Neuronal stem cell (in vitro differentiated cells): ENCODE data around the gene ANKMY1.

Experiments
- DNase-seq: peaks from one replicate; pipeline ENCODE4 v3.0.0-alpha.2; 2013; ENCODE audit warnings: low spot score
- H2AFZ ChIP-seq: one replicate; pipeline ENCODE4 v1.6.1; 2013; ENCODE audit warnings: mild to moderate bottlenecking, low read length, inconsistent platforms
- H2AK5ac ChIP-seq: 2 replicates; pipeline ENCODE4 v1.6.1; 2013; ENCODE audit warnings: low read depth, mild to moderate bottlenecking, inconsistent platforms, low read length, moderate library complexity, mixed read lengths
- H2BK120ac ChIP-seq: 2 replicates; pipeline ENCODE4 v1.6.1; 2013; ENCODE audit warnings: low read depth, mild to moderate bottlenecking, inconsistent platforms, low read length, moderate library complexity, mixed read lengths
- H2BK12ac ChIP-seq: one replicate; pipeline ENCODE4 v1.6.1; 2013; ENCODE audit warnings: low read length, inconsistent platforms
- H2BK15ac ChIP-seq: 2 replicates; pipeline ENCODE4 v1.6.1; 2013; ENCODE audit warnings: mild to moderate bottlenecking, low read length, inconsistent platforms, mixed read lengths
- H2BK5ac ChIP-seq: one replicate; pipeline ENCODE4 v1.6.1; 2013; ENCODE audit warnings: inconsistent platforms, mild to moderate bottlenecking, low read length, moderate library complexity
- H3K14ac ChIP-seq: one replicate; pipeline ENCODE4 v1.6.1; 2013; ENCODE audit warnings: low read length, inconsistent platforms
- H3K18ac ChIP-seq: 2 replicates; pipeline ENCODE4 v1.6.1; 2013; ENCODE audit warnings: low read length, inconsistent platforms
- H3K23ac ChIP-seq: 2 replicates; pipeline ENCODE4 v1.6.1; 2013; ENCODE audit warnings: low read depth, mild to moderate bottlenecking, mixed read lengths, low read length, inconsistent platforms; ENCODE audit not compliant: poor library complexity
- H3K27ac ChIP-seq: replicated peaks from 3 replicates; pipeline ENCODE4 v1.5.1; 2013; ENCODE audit warnings: low read length, inconsistent platforms
- H3K27me3 ChIP-seq, 3 experiments: 2 replicates each; pipeline ENCODE4 v1.6.1; 2013; ENCODE audit warnings: low read length in 3 of 3, mild to moderate bottlenecking in 2 of 3, inconsistent platforms in 1 of 3, low read depth in 1 of 3, mixed read lengths in 1 of 3, moderate library complexity in 1 of 3; ENCODE audit not compliant: control insufficient read depth in 3 of 3, insufficient read depth in 3 of 3
- H3K36me3 ChIP-seq, 2 donors: replicated peaks in 1 of 2; 2 replicates each; pipeline ENCODE4 v1.6.1; 2013; ENCODE audit warnings: low read length in 2 of 2; ENCODE audit not compliant: control insufficient read depth in 2 of 2, insufficient read depth in 2 of 2
- H3K4ac ChIP-seq: 2 replicates; pipeline ENCODE4 v1.6.1; 2013; ENCODE audit warnings: inconsistent platforms, mild to moderate bottlenecking, low read length, moderate library complexity
- H3K4me1 ChIP-seq, 2 donors: 1 replicate in 1 of 2; 2 replicates in 1 of 2; pipeline ENCODE4 v1.6.1; 2013; ENCODE audit warnings: low read length in 2 of 2, low read depth in 1 of 2; ENCODE audit not compliant: control insufficient read depth in 2 of 2, insufficient read depth in 1 of 2
- H3K4me2 ChIP-seq: one replicate; pipeline ENCODE4 v1.6.1; 2013; ENCODE audit warnings: mild to moderate bottlenecking, low read length, inconsistent platforms; ENCODE audit not compliant: insufficient read depth, poor library complexity, severe bottlenecking
- H3K4me3 ChIP-seq, 2 donors: 2 replicates each; pipeline ENCODE4 v1.5.1; 2013; ENCODE audit warnings: low read length in 2 of 2, mild to moderate bottlenecking in 2 of 2, inconsistent platforms in 1 of 2, moderate library complexity in 1 of 2
- H3K79me1 ChIP-seq: one replicate; pipeline ENCODE4 v1.6.1; 2013; ENCODE audit warnings: low read depth, mild to moderate bottlenecking, inconsistent platforms, low read length, moderate library complexity
- H3K9ac ChIP-seq: one replicate; pipeline ENCODE4 v1.6.1; 2013; ENCODE audit warnings: mild to moderate bottlenecking, low read depth, low read length, inconsistent platforms; ENCODE audit not compliant: poor library complexity
- H3K9me3 ChIP-seq, 2 donors: replicated peaks in 1 of 2; 2 replicates each; pipeline versions ENCODE3 to v1.6.1; 2013; ENCODE audit warnings: low read length in 2 of 2, mild to moderate bottlenecking in 2 of 2, inconsistent platforms in 1 of 2, low read depth in 1 of 2, mixed read lengths in 1 of 2, moderate library complexity in 1 of 2; ENCODE audit not compliant: control insufficient read depth in 2 of 2, insufficient read depth in 1 of 2
- H4K8ac ChIP-seq: one replicate; pipeline ENCODE4 v1.6.1; 2013; ENCODE audit warnings: low read depth, mild to moderate bottlenecking, inconsistent platforms, low read length, moderate library complexity
- H4K91ac ChIP-seq: one replicate; pipeline ENCODE4 v1.6.1; 2013; ENCODE audit warnings: low read length, low read depth, mild to moderate bottlenecking, inconsistent platforms; ENCODE audit not compliant: poor library complexity
- WGBS, 2 donors: extraction: QIAGEN DNeasy Blood & Tissue Kit; methylation state at CpG; one replicate each; pipeline ENCODE4 v1.1.7; 2013; ENCODE audit warnings: missing lambda C conversion rate in 2 of 2, mixed read lengths in 1 of 2; ENCODE audit not compliant: insufficient read length in 2 of 2, insufficient replicate concordance in 1 of 2; ENCODE audit errors: extremely low coverage in 2 of 2; 5-methylcytosine and 5-hydroxymethylcytosine counted together

Gene ANKMY1

DNA sequence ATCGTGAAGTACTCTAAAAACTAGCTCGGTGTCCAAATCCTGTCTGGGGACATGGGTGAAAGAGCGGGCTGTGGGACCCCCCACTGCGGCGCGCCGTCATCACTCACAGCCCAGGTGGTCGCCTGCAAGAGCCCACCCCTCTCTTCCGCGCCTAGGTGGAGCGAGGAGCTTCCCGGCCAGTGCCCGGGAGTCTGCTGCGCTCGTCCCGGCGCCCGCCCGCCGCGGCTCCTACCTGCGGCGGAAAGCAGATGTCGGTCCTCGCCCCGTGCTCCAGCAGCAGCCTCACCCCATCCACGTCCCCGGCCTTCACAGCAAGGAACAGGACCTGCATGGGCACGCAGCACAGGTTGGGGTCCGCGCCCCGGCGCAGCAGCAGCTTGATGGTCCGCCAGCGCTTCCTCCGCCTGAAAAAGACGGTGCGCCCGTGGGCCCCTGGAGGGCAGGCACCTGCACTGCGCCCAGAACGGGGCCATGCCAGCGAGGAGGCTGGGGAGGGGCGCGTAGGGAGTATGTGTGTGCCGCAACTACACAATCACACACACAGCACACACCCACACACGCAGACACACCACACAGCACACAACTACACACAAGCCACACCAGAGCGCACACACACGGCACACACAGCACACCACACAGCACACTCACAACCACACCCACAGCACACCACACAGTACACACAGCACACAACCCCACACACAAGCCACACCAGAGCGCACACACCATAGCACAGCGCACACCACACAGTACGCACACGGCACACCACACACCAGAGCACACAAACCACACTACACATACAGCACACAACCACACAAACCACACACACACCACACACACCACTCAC is 37.4 kb downstream of the ANKMY1 start:
- Histone ChIP-seq H3K27ac (no peak overlapping the region), H3K4me1 (peaks cover 0 to 5% of the 10 kb centered on the region in 2 donors), H3K27me3 (peaks cover 0 to 18% (median 0%) of the 10 kb centered on the region in 3 experiments), H3K36me3 (peaks cover 5 to 50% of the 10 kb centered on the region in 2 donors), H3K23ac (peak overlapping the region; percentile 89), H2BK5ac (no peak overlapping the region), H3K79me1 (no peaks in the 10 kb centered on the region), H3K4ac (no peak overlapping the region), H3K4me3 (peak overlapping the region in 1 of 2 donors; percentile 70), H2AK5ac (no peak overlapping the region), H3K4me2 (peak overlapping the region; percentile 58), H2AFZ (no peak overlapping the region), H4K8ac (peak overlapping the region; percentile 68), H3K9me3 (peaks cover 17% of the 10 kb centered on the region in 2 donors), H2BK120ac (no peak overlapping the region), H3K14ac (no peak overlapping the region), H4K91ac (no peak overlapping the region), H2BK12ac (peak overlapping the region; percentile 18), H2BK15ac (no peak overlapping the region), H3K9ac (peak overlapping the region; percentile 86), H3K18ac (peak overlapping the region; percentile 89)
- no peak for DNase-seq
- no CpG with 5 or more reads among the region's 52 CpGs for WGBS, 2 donors

DNA sequence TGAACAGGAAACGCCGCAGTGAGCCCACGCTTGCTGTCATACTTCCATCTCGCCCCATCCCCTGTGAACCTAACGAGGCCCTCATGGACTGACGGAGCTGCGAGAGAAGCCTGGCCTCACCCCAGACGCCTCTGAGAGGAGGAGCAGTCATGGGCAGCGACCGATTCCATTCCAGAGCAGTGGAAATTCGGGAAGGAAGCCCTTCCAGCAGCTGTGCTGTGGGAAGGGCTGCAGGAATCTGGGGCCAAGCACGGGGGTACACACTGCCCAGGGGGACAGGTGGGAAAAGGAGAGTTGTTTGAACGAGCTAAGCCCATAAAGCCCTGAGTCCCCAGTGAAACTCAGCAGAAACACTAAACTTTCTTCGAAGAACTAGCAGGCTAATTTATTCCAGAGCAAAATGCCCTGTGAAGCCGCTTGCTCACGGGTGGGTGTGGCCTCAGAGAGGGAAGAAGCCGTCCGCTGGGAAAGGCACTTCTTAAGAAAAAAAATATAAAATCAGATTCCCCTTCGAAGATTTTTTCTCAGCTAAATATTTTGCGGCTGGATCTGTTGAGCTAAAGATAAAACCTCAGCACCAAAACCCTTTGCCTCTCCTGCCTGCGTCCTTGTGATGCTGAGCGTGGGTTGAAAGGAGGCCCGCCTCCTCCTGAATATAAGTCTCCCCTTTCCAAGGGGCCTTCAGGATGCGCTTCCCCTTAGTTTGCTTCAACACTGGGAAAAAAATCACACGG is 38.2 kb downstream of the ANKMY1 start:
- Histone ChIP-seq H3K18ac (no peak overlapping the region), H3K14ac (no peak overlapping the region), H2AFZ (no peak overlapping the region), H3K9ac (no peak overlapping the region), H2BK15ac (no peak overlapping the region), H3K4ac (no peak overlapping the region), H3K4me3 (peak overlapping the region in 1 of 2 donors; percentile 70), H3K4me2 (peak overlapping the region; percentile 58), H2BK120ac (no peak overlapping the region), H3K4me1 (peaks cover 0 to 5% of the 10 kb centered on the region in 2 donors), H3K27ac (no peak overlapping the region), H2AK5ac (no peak overlapping the region), H2BK12ac (no peak overlapping the region), H4K91ac (no peak overlapping the region), H4K8ac (no peak overlapping the region), H3K9me3 (peaks cover 9 to 11% of the 10 kb centered on the region in 2 donors), H3K27me3 (peaks cover 0 to 18% (median 0%) of the 10 kb centered on the region in 3 experiments), H3K23ac (no peak overlapping the region), H2BK5ac (no peak overlapping the region), H3K36me3 (peaks cover 3 to 43% of the 10 kb centered on the region in 2 donors), H3K79me1 (no peaks in the 10 kb centered on the region)
- WGBS, 2 donors: no CpG with 5 or more reads among the region's 25 CpGs
- no peak for DNase-seq

DNA sequence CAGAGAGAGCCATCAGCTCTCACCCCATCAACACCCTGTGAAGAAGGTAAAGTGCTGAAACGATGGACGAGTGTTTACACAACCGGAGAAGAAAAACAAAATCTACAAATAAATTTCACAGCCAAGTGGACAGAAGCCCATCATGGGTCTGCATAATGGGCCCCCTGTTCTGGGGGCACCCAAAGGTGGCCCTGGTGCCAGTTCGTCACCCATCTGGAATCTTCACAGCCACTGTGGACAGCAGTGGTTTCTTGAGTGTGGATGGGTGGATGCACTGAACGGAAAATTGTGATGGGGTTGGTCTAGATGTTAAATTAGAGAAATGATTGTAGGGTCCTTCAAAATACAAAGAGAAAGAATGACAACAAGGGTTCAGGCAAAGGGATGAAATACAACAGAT is 38.8 kb downstream of the ANKMY1 start:
- Histone ChIP-seq H2BK15ac (no peak overlapping the region), H2AK5ac (no peak overlapping the region), H4K91ac (no peak overlapping the region), H4K8ac (no peak overlapping the region), H2AFZ (no peak overlapping the region), H3K4ac (no peak overlapping the region), H3K4me1 (peaks cover 0 to 5% of the 10 kb centered on the region in 2 donors), H3K4me2 (no peak overlapping the region), H3K79me1 (no peaks in the 10 kb centered on the region), H3K9ac (no peak overlapping the region), H3K14ac (no peak overlapping the region), H2BK120ac (no peak overlapping the region), H3K36me3 (peaks cover 3 to 37% of the 10 kb centered on the region in 2 donors), H3K27me3 (peaks cover 0 to 18% (median 0%) of the 10 kb centered on the region in 3 experiments), H3K27ac (no peak overlapping the region), H3K9me3 (peaks cover 5 to 8% of the 10 kb centered on the region in 2 donors), H3K18ac (no peak overlapping the region), H2BK12ac (no peak overlapping the region), H2BK5ac (no peak overlapping the region), H3K4me3 (no peak overlapping the region), H3K23ac (no peak overlapping the region)
- WGBS, 2 donors: no CpG with 5 or more reads among the region's 5 CpGs
- DNase-seq: no peak

DNA sequence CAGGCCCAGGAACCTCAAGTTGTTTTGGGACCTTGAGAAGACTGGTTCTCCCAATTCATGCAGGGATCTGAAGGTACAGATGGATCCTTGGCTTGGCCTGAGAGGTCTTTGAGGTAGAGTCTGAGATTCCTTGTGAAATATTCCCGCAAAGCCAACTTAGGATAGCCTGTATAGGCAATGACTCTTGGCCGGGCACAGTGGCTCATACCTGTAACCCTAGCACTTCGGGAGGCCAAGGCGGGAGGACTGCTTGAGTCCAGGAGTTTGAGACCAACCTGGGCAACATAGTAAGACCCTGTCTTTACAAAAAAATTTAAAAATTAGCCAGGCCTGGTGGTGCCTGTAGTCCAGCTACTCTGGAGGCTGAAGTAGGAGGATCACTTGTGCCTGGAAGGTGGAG is 40.4 kb downstream of the ANKMY1 start:
- Histone ChIP-seq H3K79me1 (peaks cover 2% of the 10 kb centered on the region), H2AFZ (no peak overlapping the region), H2BK12ac (no peak overlapping the region), H4K91ac (no peak overlapping the region), H3K27me3 (peaks cover 0 to 18% (median 0%) of the 10 kb centered on the region in 3 experiments), H3K4me2 (no peak overlapping the region), H2BK120ac (no peak overlapping the region), H2BK5ac (no peak overlapping the region), H3K9me3 (peaks cover 0 to 1% of the 10 kb centered on the region in 2 donors), H2AK5ac (no peak overlapping the region), H3K4me1 (peaks cover 0 to 5% of the 10 kb centered on the region in 2 donors), H3K4me3 (no peak overlapping the region), H3K4ac (no peak overlapping the region), H3K14ac (no peak overlapping the region), H4K8ac (no peak overlapping the region), H3K9ac (no peak overlapping the region), H3K36me3 (peaks cover 0 to 20% of the 10 kb centered on the region in 2 donors), H3K27ac (no peak overlapping the region), H3K18ac (no peak overlapping the region), H2BK15ac (no peak overlapping the region), H3K23ac (no peak overlapping the region)
- DNase-seq: no peak
- no CpG with 5 or more reads among the region's 4 CpGs for WGBS, 2 donors
